ENCODE measurements around the gene ARMC3.

GRCh38 chr10:23005150-23005549, 77.3 kb downstream of the ARMC3 start:
- TF ChIP-seq POLR2AphosphoS5 (IDR thresholded peaks at IDR 0.05; ENCODE audit: low read depth, low read length) (no peak), POLR2A (IDR thresholded peaks at IDR 0.05; ENCODE audit: low read depth, low read length) (no peak), TAF1 (IDR thresholded peaks at IDR 0.05; ENCODE audit: low read depth, low read length) (no peak), PAX5 (IDR thresholded peaks at IDR 0.05; ENCODE audit: insufficient read depth, low read length, severe bottlenecking) (no peak)
